ENCODE data around the gene CES4A. TPM values are rescaled to one million over a fixed set of nuclear protein-coding genes. Genes with fewer than 3 reads are reported as not detected.
A peak's percentile ranks its signal among the peaks of the same experiment; 100 is the strongest.

Gene CES4A
- total and polyA plus RNA-seq, 2 of the 13 experiments (the other 11 are each of a cell fraction or from before 2014, with no cell fraction given): 0.09 to 0.17 TPM

- TF ChIP-seq CEBPZ (IDR thresholded peaks at IDR 0.05; ENCODE audit: low read length): no peak
- no peak for TF ChIP-seq CBX2 (IDR thresholded peaks at IDR 0.05; ENCODE audit: low read depth, low read length)
- 0 out of 2 replicates have a peak, but pooled peaks have one; percentile 50 for TF ChIP-seq CBX2 (CRISPR knock-in tag; IDR thresholded peaks at IDR 0.05; ENCODE audit: low read depth)
- no peak for TF ChIP-seq FOXO4 (CRISPR knock-in tag; conservative IDR thresholded peaks at IDR 0.05)
- peak; percentile 73 for TF ChIP-seq SRSF1 (optimal IDR thresholded peaks at IDR 0.05; ENCODE audit: low read depth, low read length)
- TF ChIP-seq NR0B2 (CRISPR knock-in tag; IDR thresholded peaks at IDR 0.05): peak; percentile 61; the same call in 1 of the 2 replicates
- TF ChIP-seq HNF1B (CRISPR knock-in tag; IDR thresholded peaks at IDR 0.05): peak; percentile 85
- TF ChIP-seq ZNF816 (CRISPR knock-in tag; IDR thresholded peaks at IDR 0.05; ENCODE audit: borderline replicate concordance): peak; percentile 25; the same call in 1 of the 2 replicates
- TF ChIP-seq RELA (CRISPR knock-in tag; IDR thresholded peaks at IDR 0.05): no peak
- TF ChIP-seq ZNF207 (IDR thresholded peaks at IDR 0.05; ENCODE audit: borderline replicate concordance): no peak
- 0 out of 2 replicates have a peak, but pooled peaks have one; percentile 16 for TF ChIP-seq ZUFSP (CRISPR knock-in tag; IDR thresholded peaks at IDR 0.05; ENCODE audit: borderline replicate concordance)
- peak; percentile 85; the same call in 1 of the 2 replicates for TF ChIP-seq ETV6 (CRISPR knock-in tag; conservative IDR thresholded peaks at IDR 0.05)
- no peak for TF ChIP-seq SMARCE1 (IDR thresholded peaks at IDR 0.05; ENCODE audit: borderline replicate concordance)
- peak; percentile 81; the same call in 1 of the 2 replicates for TF ChIP-seq ZBTB26 (CRISPR knock-in tag; IDR thresholded peaks at IDR 0.05; ENCODE audit: borderline replicate concordance)
- TF ChIP-seq ISX (CRISPR knock-in tag; conservative IDR thresholded peaks at IDR 0.05): peak; percentile 91
- TF ChIP-seq ZNF337 (CRISPR knock-in tag; IDR thresholded peaks at IDR 0.05; ENCODE audit: borderline replicate concordance, low read depth): peak; percentile 37; the same call in 1 of the 2 replicates
- TF ChIP-seq PHF20 (CRISPR knock-in tag; IDR thresholded peaks at IDR 0.05): peak; percentile 90
- TF ChIP-seq NR2F6 (IDR thresholded peaks at IDR 0.05): no peak
- TF ChIP-seq NR2F6 (CRISPR knock-in tag; IDR thresholded peaks at IDR 0.05): peak; percentile 63; the same call in 1 of the 2 replicates
These were observed 40.4 kb downstream of the CES4A start, which contains the start of gene CBFB (continued) for GRCh38 chr16:67028696-67029253.
